H1 (cell line): ENCODE measurements around the gene RFT1. TPM values are rescaled to one million over a fixed set of nuclear protein-coding genes. Genes with fewer than 3 reads are reported as not detected.

Experiments used
- CTCF ChIA-PET: fragments of 300-600 bp; sonication (Branson Sonifier 250); formaldehyde crosslinking; loops from one replicate; lab custom pipeline; 2021; ENCODE audit not compliant: partially characterized antibody; lab: Charles Lee
- POLR2A ChIA-PET: fragments of 300-600 bp; sonication (Branson Sonifier 250); formaldehyde crosslinking; loops from one replicate; lab custom pipeline; 2021; ENCODE audit warnings: inconsistent platforms; ENCODE audit not compliant: partially characterized antibody; lab: Charles Lee
- DNase-seq, 2 experiments: peaks; one replicate each; pipeline versions ENCODE4 v3.0.0 to v3.0.0-alpha.2; 2010 to 2022; ENCODE audit warnings: low spot score in 2 of 2, low read depth in 1 of 2, mixed read lengths in 1 of 2
- FAIRE-seq: peaks from 2 replicates; lab custom pipeline; 2011; peaks lifted over from hg19 to GRCh38; lab: Jason Lieb, UNC
- H2AFZ ChIP-seq: 2 replicates; pipeline ENCODE4 v1.8.1; 2012; ENCODE audit warnings: low read length, inconsistent platforms
- H2AK5ac ChIP-seq: 2 replicates; pipeline ENCODE4 v1.6.1; 2013; ENCODE audit warnings: low read depth, low read length
- H2BK120ac ChIP-seq: replicated peaks from 2 replicates; pipeline ENCODE3; 2013; ENCODE audit warnings: low read depth, low read length, inconsistent platforms
- H2BK12ac ChIP-seq: 2 replicates; pipeline ENCODE4 v1.6.1; 2013; ENCODE audit warnings: low read depth, low read length
- H2BK15ac ChIP-seq: 2 replicates; pipeline ENCODE4 v1.6.1; 2013; ENCODE audit warnings: low read length
- H2BK20ac ChIP-seq: 2 replicates; pipeline ENCODE4 v1.6.1; 2013; ENCODE audit warnings: low read length
- H2BK5ac ChIP-seq: 2 replicates; pipeline ENCODE4 v1.6.1; 2013; ENCODE audit warnings: low read depth, low read length
- H3K14ac ChIP-seq: 2 replicates; pipeline ENCODE4 v1.6.1; 2013; ENCODE audit warnings: inconsistent platforms; ENCODE audit not compliant: insufficient read length
- H3K18ac ChIP-seq: 2 replicates; pipeline ENCODE4 v1.6.1; 2013; ENCODE audit warnings: low read length; ENCODE audit errors: extremely low read depth
- H3K23ac ChIP-seq: 2 replicates; pipeline ENCODE4 v1.6.1; 2013; ENCODE audit warnings: inconsistent platforms; ENCODE audit not compliant: insufficient read length
- H3K23me2 ChIP-seq: 2 replicates; pipeline ENCODE4 v1.6.1; 2013; ENCODE audit warnings: low read depth, low read length
- H3K27ac ChIP-seq: 2 replicates; pipeline ENCODE4 v1.6.1; 2011; ENCODE audit warnings: low read depth, low read length, inconsistent platforms
- H3K27me3 ChIP-seq, 4 experiments: replicated peaks in 1 of 4; 1 replicate in 1 of 4; 2 replicates in 3 of 4; pipeline versions ENCODE4 v1.6.1 to v1.8.1; 2011 to 2013; ENCODE audit warnings: low read length in 3 of 4, mild to moderate bottlenecking in 3 of 4, inconsistent platforms in 2 of 4, mixed read lengths in 2 of 4, moderate library complexity in 1 of 4; ENCODE audit not compliant: control insufficient read depth in 3 of 4, insufficient read depth in 3 of 4; ENCODE audit errors: extremely low read depth in 1 of 4
- H3K36me3 ChIP-seq, 4 experiments: 2 replicates each; pipeline versions ENCODE4 v1.6.1 to v1.8.1; 2011 to 2013; ENCODE audit warnings: mild to moderate bottlenecking in 4 of 4, low read length in 3 of 4, moderate library complexity in 2 of 4, control low read depth in 1 of 4, inconsistent platforms in 1 of 4; ENCODE audit not compliant: insufficient read depth in 4 of 4, control insufficient read depth in 2 of 4
- H3K4ac ChIP-seq: replicated peaks from 2 replicates; pipeline ENCODE3; 2013; ENCODE audit warnings: low read length, low read depth, mixed read lengths, inconsistent platforms; ENCODE audit not compliant: insufficient read length
- H3K4me1 ChIP-seq, 4 experiments: replicated peaks in 1 of 4; 1 replicate in 1 of 4; 2 replicates in 3 of 4; pipeline versions ENCODE4 v1.6.1 to v1.8.1; 2011 to 2013; ENCODE audit warnings: low read length in 3 of 4, inconsistent platforms in 2 of 4, mixed read lengths in 1 of 4; ENCODE audit not compliant: insufficient read depth in 4 of 4, control insufficient read depth in 3 of 4
- H3K4me2 ChIP-seq, 2 experiments: 2 replicates each; pipeline versions ENCODE4 v1.6.1 to v1.8.1; 2011 to 2013; ENCODE audit warnings: low read depth in 2 of 2, low read length in 2 of 2, control low read depth in 1 of 2, inconsistent platforms in 1 of 2, mild to moderate bottlenecking in 1 of 2; ENCODE audit not compliant: insufficient read depth in 1 of 2
- H3K4me3 ChIP-seq, 4 experiments: fragments of 200-600, 300-600 bp in 1 of 4; sonication (generic), shearing (Covaris generic), sonication (Bioruptor Twin) in 1 of 4; 2 replicates each; pipeline versions ENCODE4 v1.5.1 to v1.8.1; 2011 to 2016; ENCODE audit warnings: low read length in 4 of 4, low read depth in 3 of 4, control low read depth in 2 of 4, inconsistent platforms in 2 of 4, mild to moderate bottlenecking in 2 of 4, mixed read lengths in 1 of 4, moderate library complexity in 1 of 4; ENCODE audit not compliant: insufficient read depth in 2 of 4; ENCODE audit errors: extremely low read depth in 1 of 4
- H3K56ac ChIP-seq: replicated peaks from 2 replicates; pipeline ENCODE3; 2013; ENCODE audit warnings: low read depth, mild to moderate bottlenecking, mixed read lengths, low read length, inconsistent platforms; ENCODE audit not compliant: insufficient read length
- H3K79me1 ChIP-seq: 2 replicates; pipeline ENCODE4 v1.6.1; 2013; ENCODE audit warnings: low read depth, low read length, control low read depth
- H3K79me2 ChIP-seq, 2 experiments: 2 replicates each; pipeline versions ENCODE4 v1.6.1 to v1.8.1; 2012 to 2013; ENCODE audit warnings: low read length in 2 of 2, mild to moderate bottlenecking in 2 of 2, inconsistent platforms in 1 of 2; ENCODE audit not compliant: insufficient read depth in 2 of 2, control insufficient read depth in 1 of 2
- H3K9ac ChIP-seq, 4 experiments: replicated peaks in 1 of 4; 1 replicate in 1 of 4; 2 replicates in 3 of 4; pipeline versions ENCODE4 v1.6.1 to v1.8.1; 2011 to 2013; ENCODE audit warnings: low read depth in 3 of 4, low read length in 3 of 4, control low read depth in 2 of 4, mild to moderate bottlenecking in 2 of 4, moderate library complexity in 2 of 4, inconsistent platforms in 1 of 4; ENCODE audit errors: extremely low read depth in 1 of 4
- H3K9me3 ChIP-seq, 2 experiments: 2 replicates each; pipeline versions ENCODE4 v1.6.1 to v1.8.1; 2012 to 2013; ENCODE audit warnings: mild to moderate bottlenecking in 2 of 2, moderate library complexity in 2 of 2, control low read depth in 1 of 2, inconsistent platforms in 1 of 2, low read depth in 1 of 2, low read length in 1 of 2, mixed read lengths in 1 of 2; ENCODE audit not compliant: insufficient read depth in 2 of 2
- H4K20me1 ChIP-seq, 2 experiments: replicated peaks in 1 of 2; 2 replicates each; pipeline versions ENCODE3 to v1.8.1; 2011 to 2013; ENCODE audit warnings: inconsistent platforms in 2 of 2, low read length in 2 of 2, mild to moderate bottlenecking in 1 of 2; ENCODE audit not compliant: insufficient read depth in 2 of 2, control insufficient read depth in 1 of 2
- H4K5ac ChIP-seq: 2 replicates; pipeline ENCODE4 v1.6.1; 2013; ENCODE audit warnings: low read length, low read depth, mixed read lengths, inconsistent platforms; ENCODE audit not compliant: insufficient read length
- H4K8ac ChIP-seq: 2 replicates; pipeline ENCODE4 v1.8.0; 2013; ENCODE audit warnings: mild to moderate bottlenecking, moderate library complexity, low read length, inconsistent platforms; ENCODE audit not compliant: insufficient read depth; ENCODE audit errors: extremely low read depth
- H4K91ac ChIP-seq: replicated peaks from 2 replicates; pipeline ENCODE3; 2013; ENCODE audit warnings: low read length, mixed read lengths, inconsistent platforms; ENCODE audit not compliant: insufficient read length
- CBX5 ChIP-seq: fragments of 300-800, 300-1000 bp; sonication (generic); IDR thresholded peaks from 2 replicates; pipeline ENCODE4 v1.7.1; 2016; ENCODE audit warnings: antibody characterized with exemption, low read length, low read depth
- CHD1 ChIP-seq: IDR thresholded peaks from 2 replicates; pipeline ENCODE4 v1.6.1; 2012; ENCODE audit warnings: low read depth, low read length, improper control_type of control experiment
- EP300 ChIP-seq, 2 experiments: IDR thresholded peaks; 1 replicate in 1 of 2; 2 replicates in 1 of 2; pipeline ENCODE4 v1.6.1; 2011 to 2012; ENCODE audit warnings: low read depth in 2 of 2, low read length in 2 of 2, mild to moderate bottlenecking in 2 of 2, borderline replicate concordance in 1 of 2, inconsistent platforms in 1 of 2, moderate library complexity in 1 of 2
- EZH2 ChIP-seq: fragments of 200-600 bp; sonication (generic); IDR thresholded peaks from 2 replicates; pipeline ENCODE4 v1.7.1; 2012; ENCODE audit warnings: low read depth, mild to moderate bottlenecking, moderate library complexity, low read length, inconsistent platforms; ENCODE audit not compliant: severe bottlenecking
- GTF2F1 ChIP-seq: IDR thresholded peaks from 2 replicates; pipeline ENCODE4 v1.6.1; 2012; ENCODE audit warnings: low read depth, low read length, improper control_type of control experiment, borderline replicate concordance
- HDAC6 ChIP-seq: IDR thresholded peaks from one replicate; pipeline ENCODE4 v1.7.1; 2012; ENCODE audit warnings: low read depth, mild to moderate bottlenecking, inconsistent platforms, low read length, moderate library complexity
- MAFK ChIP-seq: IDR thresholded peaks from 2 replicates; pipeline ENCODE4 v1.6.1; 2012; ENCODE audit warnings: low read depth, mild to moderate bottlenecking, improper control_type of control experiment, low read length
- PHF8 ChIP-seq: fragments of 200-600 bp; sonication (generic); conservative IDR thresholded peaks from 2 replicates; pipeline ENCODE4 v1.7.1; 2012; ENCODE audit warnings: low read depth, mild to moderate bottlenecking, inconsistent platforms, low read length, moderate library complexity
- POLR2A ChIP-seq, 2 experiments: IDR thresholded peaks; 1 replicate in 1 of 2; 2 replicates in 1 of 2; pipeline ENCODE4 v1.6.1; 2011; ENCODE audit warnings: low read depth in 2 of 2, low read length in 2 of 2, mild to moderate bottlenecking in 2 of 2; ENCODE audit errors: control extremely low read depth in 1 of 2
- POLR2AphosphoS5 ChIP-seq: IDR thresholded peaks from 2 replicates; pipeline ENCODE4 v1.6.1; 2011; ENCODE audit warnings: low read depth, low read length
- POU5F1 ChIP-seq: IDR thresholded peaks from 2 replicates; pipeline ENCODE4 v1.6.1; 2011; ENCODE audit warnings: low read depth, mild to moderate bottlenecking, low read length, moderate library complexity
- RBBP5 ChIP-seq: IDR thresholded peaks from 2 replicates; pipeline ENCODE4 v1.7.1; 2012; ENCODE audit warnings: low read depth, mild to moderate bottlenecking, inconsistent platforms, low read length, moderate library complexity, borderline replicate concordance
- SP1 ChIP-seq: IDR thresholded peaks from 2 replicates; pipeline ENCODE4 v1.6.1; 2011; ENCODE audit warnings: low read depth, low read length
- ZNF274 ChIP-seq: IDR thresholded peaks from 2 replicates; pipeline ENCODE4 v1.7.0; 2012; ENCODE audit warnings: low read length, borderline replicate concordance; ENCODE audit errors: extremely low read depth
- WGBS, 2 experiments: shearing (Covaris generic) in 1 of 2; methylation state at CpG; one replicate each; pipeline versions ENCODE4 v1.1.6 to v1.1.7; 2013 to 2015; ENCODE audit warnings: low lambda C conversion rate in 2 of 2, mixed read lengths in 2 of 2, inconsistent platforms in 1 of 2, low coverage in 1 of 2, missing lambda C conversion rate in 1 of 2; ENCODE audit not compliant: insufficient replicate concordance in 2 of 2, insufficient coverage in 1 of 2, insufficient read length in 1 of 2; ENCODE audit errors: extremely low coverage in 1 of 2, missing lambda C conversion rate in 1 of 2; 5-methylcytosine and 5-hydroxymethylcytosine counted together
- polyA plus RNA-seq, 7 experiments: library from polyadenylated mRNA; depleted of rRNA in 3 of 7; stranded (reverse) in 5 of 7; unstranded in 2 of 7; fragments of >200 nt in 5 of 7; fragments of 200-250 nt in 2 of 7; gene quantifications; 1 replicate in 5 of 7; 2 replicates in 1 of 7; 4 replicates in 1 of 7; pipeline versions ENCODE4 v1.2.1 to v1.2.3, GENCODE V29; 2011 to 2013; ENCODE audit warnings: missing spikeins in 2 of 7, mixed read lengths in 2 of 7
- total RNA-seq: library from RNA; stranded (reverse); fragmentation: NEBNext Ultra II Directional; extraction: Animal tissue kit (Norgen Biotek cat#: 25700); gene quantifications from 2 replicates; pipeline ENCODE4 v1.2.1, GENCODE V29; 2021
- TF ChIP-seq, protein P1 (sequence below): IDR thresholded peaks from 2 replicates; pipeline ENCODE4 v1.6.1; 2012; ENCODE audit warnings: inconsistent platforms

RFT1 gene
- total and polyA plus RNA-seq, 2 of the 8 experiments (the other 6 are each of a cell fraction or from before 2014, with no cell fraction given) = 27.7 to 42.4 TPM

DNA sequence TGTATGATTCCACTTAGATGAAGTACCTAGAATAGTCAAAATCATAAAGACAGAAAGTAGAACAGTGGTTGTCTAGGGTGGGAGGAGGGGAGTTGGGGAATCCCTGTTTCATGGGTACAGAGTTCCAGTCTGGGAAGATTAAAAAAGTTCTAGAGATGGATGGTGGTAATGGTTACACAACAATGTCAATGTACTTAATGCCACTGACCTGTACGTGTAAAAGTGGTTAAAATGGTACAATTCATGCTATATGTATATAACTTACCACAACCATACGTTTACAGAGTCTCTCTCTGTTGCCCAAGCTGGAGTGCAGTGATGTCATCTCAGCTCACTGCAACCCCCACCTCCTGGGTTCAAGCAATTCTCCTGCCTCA is 90.9 kb downstream of the RFT1 start:
- H3K36me3 ChIP-seq = no peaks in the 10 kb centered on the region; a peak in 1 of 8 replicates
- ChIA-PET POLR2A (no interaction called here), CTCF (no interaction called here)
- no peak overlapping the region for H4K8ac ChIP-seq
- H2BK12ac ChIP-seq = no peak overlapping the region
- H3K14ac ChIP-seq = no peak overlapping the region
- H3K4me2 ChIP-seq = no peak overlapping the region
- no peak overlapping the region for H3K23ac ChIP-seq
- peaks cover 0 to 6% (median under 1%) of the 10 kb centered on the region in 4 experiments; a peak in 1 of 7 replicates for H3K27me3 ChIP-seq
- no peaks in the 10 kb centered on the region for H4K20me1 ChIP-seq
- no peak overlapping the region for H2BK5ac ChIP-seq
- H3K18ac ChIP-seq = no peak overlapping the region
- WGBS, 2 experiments = 88% methylated on average over 2 of the region's 2 CpGs; no CpG with 5 or more reads in 1 of the 2 experiments
- H2BK120ac ChIP-seq = no peak overlapping the region
- H3K9ac ChIP-seq = no peak overlapping the region
- no peaks in the 10 kb centered on the region for H3K9me3 ChIP-seq
- H3K27ac ChIP-seq = no peak overlapping the region
- peaks cover 0 to 71% of the 10 kb centered on the region in 2 experiments; a peak in 2 of 4 replicates for H3K79me2 ChIP-seq
- no peak overlapping the region for H3K4me3 ChIP-seq
- DNase-seq (no peak), FAIRE-seq (no peak)
- no peak overlapping the region for H4K91ac ChIP-seq
- H2BK20ac ChIP-seq = no peak overlapping the region
- H3K23me2 ChIP-seq = no peaks in the 10 kb centered on the region
- peaks cover under 1 to 6% (median 3%) of the 10 kb centered on the region in 4 experiments; a peak in 6 of 7 replicates for H3K4me1 ChIP-seq
- no peak overlapping the region for H4K5ac ChIP-seq
- peaks cover 4% of the 10 kb centered on the region; the same call in 1 of the 2 replicates for H3K79me1 ChIP-seq
- H3K56ac ChIP-seq = no peak overlapping the region
- no peak overlapping the region for H3K4ac ChIP-seq
- no peak overlapping the region for H2BK15ac ChIP-seq
- no peak overlapping the region for H2AFZ ChIP-seq
- no peak overlapping the region for H2AK5ac ChIP-seq
- no peak for TF ChIP-seq POU5F1
- TF ChIP-seq, protein P1, sequence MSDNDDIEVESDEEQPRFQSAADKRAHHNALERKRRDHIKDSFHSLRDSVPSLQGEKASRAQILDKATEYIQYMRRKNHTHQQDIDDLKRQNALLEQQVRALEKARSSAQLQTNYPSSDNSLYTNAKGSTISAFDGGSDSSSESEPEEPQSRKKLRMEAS = no peak
- no peak for TF ChIP-seq POLR2A (IDR thresholded peaks at IDR 0.05; ENCODE audit: control extremely low read depth in 1 of 2, low read depth in 2 of 2, low read length in 2 of 2)
- no peak for TF ChIP-seq POLR2AphosphoS5
- no peak for TF ChIP-seq HDAC6
- TF ChIP-seq GTF2F1 = no peak
- no peak for TF ChIP-seq RBBP5
- no peak for TF ChIP-seq EP300 (IDR thresholded peaks at IDR 0.05; ENCODE audit: borderline replicate concordance in 1 of 2, low read depth in 2 of 2, low read length in 2 of 2)
- TF ChIP-seq SP1 = no peak
- no peak for TF ChIP-seq CHD1
- TF ChIP-seq ZNF274 = no peak
- no peak for TF ChIP-seq PHF8
- TF ChIP-seq EZH2 = no peak
- TF ChIP-seq MAFK = no peak
- TF ChIP-seq CBX5 = no peak
